ENCODE results near the gene HDAC4.

DNA sequence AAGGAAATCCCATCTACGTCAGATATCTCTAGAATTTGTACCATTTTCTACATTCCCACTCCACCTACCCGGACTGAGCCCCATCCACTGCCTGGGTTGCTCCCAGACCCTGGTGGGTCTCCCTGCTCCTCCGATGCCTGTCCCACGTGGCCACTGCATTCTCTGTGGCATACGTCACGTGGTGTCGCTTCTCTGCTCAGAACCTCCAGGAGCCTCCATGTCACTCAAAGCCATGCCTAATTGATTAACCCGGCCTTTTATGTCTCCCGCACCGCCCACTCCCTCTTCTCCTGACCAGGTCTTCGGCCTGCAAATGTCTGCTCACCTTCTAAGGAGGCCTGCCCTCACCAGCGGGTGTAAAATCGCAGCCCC is 176.6 kb downstream of the HDAC4 start:
- TF ChIP-seq, protein P1, sequence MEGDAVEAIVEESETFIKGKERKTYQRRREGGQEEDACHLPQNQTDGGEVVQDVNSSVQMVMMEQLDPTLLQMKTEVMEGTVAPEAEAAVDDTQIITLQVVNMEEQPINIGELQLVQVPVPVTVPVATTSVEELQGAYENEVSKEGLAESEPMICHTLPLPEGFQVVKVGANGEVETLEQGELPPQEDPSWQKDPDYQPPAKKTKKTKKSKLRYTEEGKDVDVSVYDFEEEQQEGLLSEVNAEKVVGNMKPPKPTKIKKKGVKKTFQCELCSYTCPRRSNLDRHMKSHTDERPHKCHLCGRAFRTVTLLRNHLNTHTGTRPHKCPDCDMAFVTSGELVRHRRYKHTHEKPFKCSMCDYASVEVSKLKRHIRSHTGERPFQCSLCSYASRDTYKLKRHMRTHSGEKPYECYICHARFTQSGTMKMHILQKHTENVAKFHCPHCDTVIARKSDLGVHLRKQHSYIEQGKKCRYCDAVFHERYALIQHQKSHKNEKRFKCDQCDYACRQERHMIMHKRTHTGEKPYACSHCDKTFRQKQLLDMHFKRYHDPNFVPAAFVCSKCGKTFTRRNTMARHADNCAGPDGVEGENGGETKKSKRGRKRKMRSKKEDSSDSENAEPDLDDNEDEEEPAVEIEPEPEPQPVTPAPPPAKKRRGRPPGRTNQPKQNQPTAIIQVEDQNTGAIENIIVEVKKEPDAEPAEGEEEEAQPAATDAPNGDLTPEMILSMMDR (IDR thresholded peaks at IDR 0.05), result no peak
- TF ChIP-seq POLR2A (IDR thresholded peaks at IDR 0.05), result no peak
- no peak for TF ChIP-seq POLR2AphosphoS5 (IDR thresholded peaks at IDR 0.05)
